ENCODE results near the gene SLC26A4. TPM values are rescaled to one million over a fixed set of nuclear protein-coding genes. Genes with fewer than 3 reads are reported as not detected.

SLC26A4 gene
- total RNA-seq, 1 experiment from 2014 or later = 0.33 TPM

DNA sequence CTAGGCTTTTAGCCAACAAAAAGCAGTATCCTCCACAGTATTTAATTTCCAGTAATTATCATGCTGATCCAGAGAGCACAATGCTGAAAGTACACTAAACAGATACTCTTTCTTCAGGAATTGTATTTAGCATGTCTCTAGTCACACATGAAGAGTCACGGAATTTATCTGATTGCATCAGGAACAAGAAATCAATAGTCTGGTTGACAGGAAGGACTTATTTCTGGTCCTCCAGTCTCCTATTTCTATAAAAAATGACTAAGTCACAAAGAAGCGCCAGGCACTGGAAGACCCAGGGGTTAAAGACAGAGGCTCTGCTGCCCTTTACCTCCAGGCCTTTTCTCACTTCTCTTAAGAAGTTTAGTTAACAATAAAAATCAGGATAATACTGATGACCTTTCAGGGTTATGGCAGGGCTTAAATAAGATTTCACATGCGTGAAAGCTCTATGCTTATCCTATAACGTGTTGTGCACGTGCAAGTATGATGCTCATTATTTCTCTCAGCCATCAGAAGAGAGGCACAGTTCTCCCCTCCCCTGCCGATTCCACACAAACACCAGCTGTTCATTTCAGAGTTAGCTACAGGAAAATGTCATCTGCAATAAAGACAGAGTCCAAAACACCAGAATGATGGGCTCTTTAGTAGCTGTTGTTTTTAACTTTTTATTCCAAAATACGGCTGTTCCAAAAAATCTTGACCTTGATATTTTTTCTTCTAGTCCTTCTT is 36.9 kb downstream of the SLC26A4 start:
- H3K14ac ChIP-seq (ENCODE audit: insufficient read depth, low read length) = no peak overlapping the region
- no peak for DNase-seq
- no peak overlapping the region for H2BK15ac ChIP-seq (ENCODE audit: low read depth, low read length)
- no peak overlapping the region for H2BK20ac ChIP-seq (ENCODE audit: low read depth, low read length, poor library complexity, severe bottlenecking)
- H3K4me2 ChIP-seq (ENCODE audit: insufficient read depth, insufficient read length, low read length) = no peak overlapping the region
- H3K56ac ChIP-seq (ENCODE audit: insufficient read length, low read depth, low read length) = no peak overlapping the region
- no peak overlapping the region for H3K18ac ChIP-seq (ENCODE audit: insufficient read length, low read depth, low read length)
- H2BK5ac ChIP-seq (ENCODE audit: insufficient read length, low read length) = no peak overlapping the region
- H4K5ac ChIP-seq (ENCODE audit: insufficient read length, low read depth, low read length) = no peak overlapping the region
- no peaks in the 10 kb centered on the region for H3K9me3 ChIP-seq (ENCODE audit: control insufficient read depth, low read depth, low read length)
- H3K23me2 ChIP-seq (ENCODE audit: insufficient read length, low read depth, low read length, poor library complexity, severe bottlenecking) = no peaks in the 10 kb centered on the region
- Mint-ChIP-seq H3K36me3 (ENCODE audit: insufficient read depth in 1 of 3, low read depth in 3 of 3) (no peaks in the 10 kb centered on the region), H3K4me1 (peaks cover 11 to 22% of the 10 kb centered on the region in 2 experiments; a peak in 3 of 4 replicates), H3K27ac (no peak overlapping the region), H3K4me3 (no peak overlapping the region), H3K27me3 (ENCODE audit: low read depth) (peaks cover 1% of the 10 kb centered on the region; the same call in 1 of the 2 replicates), H3K9me3 (no peaks in the 10 kb centered on the region)
- no peak overlapping the region for H3K27ac ChIP-seq (ENCODE audit: insufficient read length, low read depth, low read length)
- H2BK12ac ChIP-seq (ENCODE audit: insufficient read length, low read depth, low read length) = no peak overlapping the region
- no peak overlapping the region for H2AK5ac ChIP-seq (ENCODE audit: insufficient read length, low read length)
- H3K9ac ChIP-seq (ENCODE audit: extremely low read depth, insufficient read length, low read length) = no peak overlapping the region
- no peak for TF ChIP-seq CTCF (conservative IDR thresholded peaks at IDR 0.05)
- H4K91ac ChIP-seq (ENCODE audit: insufficient read length, low read depth, low read length) = no peak overlapping the region
- no peaks in the 10 kb centered on the region for H3K27me3 ChIP-seq (ENCODE audit: insufficient read depth, low read length)
- no peak overlapping the region for H2AFZ ChIP-seq (ENCODE audit: low read length)
- no peaks in the 10 kb centered on the region for H4K20me1 ChIP-seq (ENCODE audit: control insufficient read depth, insufficient read depth, insufficient read length)
- no peak overlapping the region for H3K4ac ChIP-seq (ENCODE audit: low read depth, low read length)
- no CpG with 5 or more reads among the region's 7 CpGs for WGBS (ENCODE audit: extremely low coverage, insufficient read length, low lambda C conversion rate)
- no peaks in the 10 kb centered on the region for H3K79me2 ChIP-seq (ENCODE audit: insufficient read depth, low read length)
- no peaks in the 10 kb centered on the region for H3K79me1 ChIP-seq (ENCODE audit: insufficient read depth, low read depth, low read length, poor library complexity, severe bottlenecking)
- no peak overlapping the region for H2BK120ac ChIP-seq (ENCODE audit: low read depth, low read length, poor library complexity, severe bottlenecking)
- no peak overlapping the region for H3T11ph ChIP-seq (ENCODE audit: low read length)
- H3K23ac ChIP-seq (ENCODE audit: insufficient read length, low read depth, low read length) = no peak overlapping the region
- H3K4me1 ChIP-seq (ENCODE audit: insufficient read depth, low read length) = peaks cover 8% of the 10 kb centered on the region; the same call in 1 of the 2 replicates
- no peak overlapping the region for H4K8ac ChIP-seq (replicated peaks; ENCODE audit: insufficient read length, low read depth, low read length)

Data from H9 (cell line).